ENCODE data around the gene ABCF1. TPM values are rescaled to one million over a fixed set of nuclear protein-coding genes. Genes with fewer than 3 reads are reported as not detected.

Gene ABCF1
- total and polyA plus RNA-seq, 9 of the 15 experiments (the other 6 are each of a cell fraction or from before 2014, with no cell fraction given): 41.6 to 193 (median 102) TPM

DNA sequence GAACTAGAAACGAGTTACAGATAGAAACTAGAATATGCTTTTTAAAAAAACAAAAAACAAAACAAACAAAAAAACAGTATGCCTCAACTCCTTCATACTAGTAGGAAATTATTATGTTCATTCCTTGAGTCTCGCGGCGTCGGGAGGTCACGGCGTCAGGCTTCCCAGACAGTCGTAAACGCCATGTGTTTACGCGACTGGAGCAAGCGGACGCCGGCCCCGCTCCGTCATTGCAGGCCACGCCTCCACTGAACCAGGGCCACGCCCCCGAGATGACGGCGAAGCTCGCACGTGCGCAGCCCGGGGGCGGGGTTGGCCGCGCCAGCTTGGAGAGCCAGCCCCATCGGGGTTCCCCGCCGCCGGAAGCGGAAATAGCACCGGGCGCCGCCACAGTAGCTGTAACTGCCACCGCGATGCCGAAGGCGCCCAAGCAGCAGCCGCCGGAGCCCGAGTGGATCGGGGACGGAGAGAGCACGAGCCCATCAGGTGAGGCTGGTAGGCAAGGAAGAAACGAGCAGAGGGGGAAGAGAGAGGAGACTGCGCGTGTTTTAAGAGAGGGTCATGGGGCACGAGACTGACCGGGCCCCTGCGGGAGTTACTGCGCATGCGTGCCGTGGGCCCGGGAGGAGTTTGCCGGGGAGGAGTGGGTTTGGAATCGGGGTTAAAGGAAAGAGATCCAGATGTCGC, at the start of gene ABCF1 (continued):
- TF ChIP-seq, protein P1, sequence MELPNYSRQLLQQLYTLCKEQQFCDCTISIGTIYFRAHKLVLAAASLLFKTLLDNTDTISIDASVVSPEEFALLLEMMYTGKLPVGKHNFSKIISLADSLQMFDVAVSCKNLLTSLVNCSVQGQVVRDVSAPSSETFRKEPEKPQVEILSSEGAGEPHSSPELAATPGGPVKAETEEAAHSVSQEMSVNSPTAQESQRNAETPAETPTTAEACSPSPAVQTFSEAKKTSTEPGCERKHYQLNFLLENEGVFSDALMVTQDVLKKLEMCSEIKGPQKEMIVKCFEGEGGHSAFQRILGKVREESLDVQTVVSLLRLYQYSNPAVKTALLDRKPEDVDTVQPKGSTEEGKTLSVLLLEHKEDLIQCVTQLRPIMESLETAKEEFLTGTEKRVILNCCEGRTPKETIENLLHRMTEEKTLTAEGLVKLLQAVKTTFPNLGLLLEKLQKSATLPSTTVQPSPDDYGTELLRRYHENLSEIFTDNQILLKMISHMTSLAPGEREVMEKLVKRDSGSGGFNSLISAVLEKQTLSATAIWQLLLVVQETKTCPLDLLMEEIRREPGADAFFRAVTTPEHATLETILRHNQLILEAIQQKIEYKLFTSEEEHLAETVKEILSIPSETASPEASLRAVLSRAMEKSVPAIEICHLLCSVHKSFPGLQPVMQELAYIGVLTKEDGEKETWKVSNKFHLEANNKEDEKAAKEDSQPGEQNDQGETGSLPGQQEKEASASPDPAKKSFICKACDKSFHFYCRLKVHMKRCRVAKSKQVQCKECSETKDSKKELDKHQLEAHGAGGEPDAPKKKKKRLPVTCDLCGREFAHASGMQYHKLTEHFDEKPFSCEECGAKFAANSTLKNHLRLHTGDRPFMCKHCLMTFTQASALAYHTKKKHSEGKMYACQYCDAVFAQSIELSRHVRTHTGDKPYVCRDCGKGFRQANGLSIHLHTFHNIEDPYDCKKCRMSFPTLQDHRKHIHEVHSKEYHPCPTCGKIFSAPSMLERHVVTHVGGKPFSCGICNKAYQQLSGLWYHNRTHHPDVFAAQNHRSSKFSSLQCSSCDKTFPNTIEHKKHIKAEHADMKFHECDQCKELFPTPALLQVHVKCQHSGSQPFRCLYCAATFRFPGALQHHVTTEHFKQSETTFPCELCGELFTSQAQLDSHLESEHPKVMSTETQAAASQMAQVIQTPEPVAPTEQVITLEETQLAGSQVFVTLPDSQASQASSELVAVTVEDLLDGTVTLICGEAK (IDR thresholded peaks at IDR 0.05): peak; percentile 99
- TF ChIP-seq, protein P1 (CRISPR knock-in tag; IDR thresholded peaks at IDR 0.05): no peak
- TF ChIP-seq JUND (IDR thresholded peaks at IDR 0.05; ENCODE audit: borderline replicate concordance, low read depth, low read length) (peak; percentile 65), JUND (tag; IDR thresholded peaks at IDR 0.05; ENCODE audit: borderline replicate concordance, low read depth, low read length) (peak; percentile 38; the same call in 1 of the 3 replicates), SUPT5H (IDR thresholded peaks at IDR 0.05) (peak; percentile 99), GABPB2 (CRISPR knock-in tag; conservative IDR thresholded peaks at IDR 0.05) (no peak), MYNN (IDR thresholded peaks at IDR 0.05) (no peak), MYNN (CRISPR knock-in tag; IDR thresholded peaks at IDR 0.05) (no peak), MBD2 (IDR thresholded peaks at IDR 0.05; ENCODE audit: borderline replicate concordance, low read depth) (peak; percentile 84), ZNF408 (CRISPR knock-in tag; IDR thresholded peaks at IDR 0.05; ENCODE audit: low read depth) (no peak), NR1H2 (CRISPR knock-in tag; IDR thresholded peaks at IDR 0.05) (no peak), ARID1B (IDR thresholded peaks at IDR 0.05) (no peak; the same call in 1 of the 2 replicates), ZNF324 (CRISPR knock-in tag; IDR thresholded peaks at IDR 0.05) (no peak; the same call in 1 of the 2 replicates), RBM17 (IDR thresholded peaks at IDR 0.05; ENCODE audit: borderline replicate concordance, low read depth, low read length) (no peak), HCFC1 (IDR thresholded peaks at IDR 0.05; ENCODE audit: low read depth, low read length) (peak; percentile 71)
- TF ChIP-seq, protein P2, sequence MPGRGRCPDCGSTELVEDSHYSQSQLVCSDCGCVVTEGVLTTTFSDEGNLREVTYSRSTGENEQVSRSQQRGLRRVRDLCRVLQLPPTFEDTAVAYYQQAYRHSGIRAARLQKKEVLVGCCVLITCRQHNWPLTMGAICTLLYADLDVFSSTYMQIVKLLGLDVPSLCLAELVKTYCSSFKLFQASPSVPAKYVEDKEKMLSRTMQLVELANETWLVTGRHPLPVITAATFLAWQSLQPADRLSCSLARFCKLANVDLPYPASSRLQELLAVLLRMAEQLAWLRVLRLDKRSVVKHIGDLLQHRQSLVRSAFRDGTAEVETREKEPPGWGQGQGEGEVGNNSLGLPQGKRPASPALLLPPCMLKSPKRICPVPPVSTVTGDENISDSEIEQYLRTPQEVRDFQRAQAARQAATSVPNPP (IDR thresholded peaks at IDR 0.05; ENCODE audit: borderline replicate concordance, insufficient read depth, insufficient read length): no peak
- TF ChIP-seq, protein P3, sequence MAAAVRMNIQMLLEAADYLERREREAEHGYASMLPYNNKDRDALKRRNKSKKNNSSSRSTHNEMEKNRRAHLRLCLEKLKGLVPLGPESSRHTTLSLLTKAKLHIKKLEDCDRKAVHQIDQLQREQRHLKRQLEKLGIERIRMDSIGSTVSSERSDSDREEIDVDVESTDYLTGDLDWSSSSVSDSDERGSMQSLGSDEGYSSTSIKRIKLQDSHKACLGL (CRISPR knock-in tag; IDR thresholded peaks at IDR 0.05; ENCODE audit: borderline replicate concordance, poor library complexity, severe bottlenecking): peak; percentile 90

Data from K562 (cell line).